Measurements from ENCODE around the gene PTPN18.

The PTPN18 gene

GRCh38 chr2:130389358-130389757, 33.5 kb downstream of the PTPN18 start:
- TF ChIP-seq, protein P1, sequence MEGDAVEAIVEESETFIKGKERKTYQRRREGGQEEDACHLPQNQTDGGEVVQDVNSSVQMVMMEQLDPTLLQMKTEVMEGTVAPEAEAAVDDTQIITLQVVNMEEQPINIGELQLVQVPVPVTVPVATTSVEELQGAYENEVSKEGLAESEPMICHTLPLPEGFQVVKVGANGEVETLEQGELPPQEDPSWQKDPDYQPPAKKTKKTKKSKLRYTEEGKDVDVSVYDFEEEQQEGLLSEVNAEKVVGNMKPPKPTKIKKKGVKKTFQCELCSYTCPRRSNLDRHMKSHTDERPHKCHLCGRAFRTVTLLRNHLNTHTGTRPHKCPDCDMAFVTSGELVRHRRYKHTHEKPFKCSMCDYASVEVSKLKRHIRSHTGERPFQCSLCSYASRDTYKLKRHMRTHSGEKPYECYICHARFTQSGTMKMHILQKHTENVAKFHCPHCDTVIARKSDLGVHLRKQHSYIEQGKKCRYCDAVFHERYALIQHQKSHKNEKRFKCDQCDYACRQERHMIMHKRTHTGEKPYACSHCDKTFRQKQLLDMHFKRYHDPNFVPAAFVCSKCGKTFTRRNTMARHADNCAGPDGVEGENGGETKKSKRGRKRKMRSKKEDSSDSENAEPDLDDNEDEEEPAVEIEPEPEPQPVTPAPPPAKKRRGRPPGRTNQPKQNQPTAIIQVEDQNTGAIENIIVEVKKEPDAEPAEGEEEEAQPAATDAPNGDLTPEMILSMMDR (IDR thresholded peaks at IDR 0.05; ENCODE audit: low read depth, low read length): no peak
- TF ChIP-seq EZH2phosphoT487 (IDR thresholded peaks at IDR 0.05; ENCODE audit: low read depth): no peak
- Histone ChIP-seq H3K4me2 (ENCODE audit: low read length) (no peak overlapping the region), H3K9me3 (ENCODE audit: insufficient read depth, low read length) (peaks cover 10% of the 10 kb centered on the region; the same call in 1 of the 2 replicates), H3K79me2 (ENCODE audit: low read length) (no peaks in the 10 kb centered on the region), H3K27ac (ENCODE audit: low read length) (no peak overlapping the region), H3K4me1 (ENCODE audit: low read length) (peaks cover 61% of the 10 kb centered on the region), H2AFZ (ENCODE audit: low read depth, low read length) (no peak overlapping the region), H3K36me3 (replicated peaks; ENCODE audit: low read depth, low read length) (peaks cover 6% of the 10 kb centered on the region), H4K20me1 (ENCODE audit: insufficient read depth, low read length) (peaks cover 4% of the 10 kb centered on the region; the same call in 1 of the 2 replicates), H3K9ac (ENCODE audit: low read length) (no peak overlapping the region), H3K27me3 (ENCODE audit: low read depth, low read length) (no peaks in the 10 kb centered on the region), H3K4me3 (ENCODE audit: low read length) (no peak overlapping the region)

GRCh38 chr2:130389783-130390182, 33.9 kb downstream of the PTPN18 start:
- Histone ChIP-seq H3K79me2 (ENCODE audit: low read length) (no peaks in the 10 kb centered on the region), H3K27me3 (ENCODE audit: low read depth, low read length) (no peaks in the 10 kb centered on the region), H4K20me1 (ENCODE audit: insufficient read depth, low read length) (peaks cover 4% of the 10 kb centered on the region; the same call in 1 of the 2 replicates), H2AFZ (ENCODE audit: low read depth, low read length) (0 out of 2 replicates have a peak overlapping the region, but pooled peaks have one; percentile 10), H3K4me1 (ENCODE audit: low read length) (peaks cover 61% of the 10 kb centered on the region), H3K9me3 (ENCODE audit: insufficient read depth, low read length) (peaks cover 10% of the 10 kb centered on the region; the same call in 1 of the 2 replicates), H3K27ac (ENCODE audit: low read length) (no peak overlapping the region), H3K9ac (ENCODE audit: low read length) (no peak overlapping the region), H3K36me3 (replicated peaks; ENCODE audit: low read depth, low read length) (peaks cover 6% of the 10 kb centered on the region), H3K4me3 (ENCODE audit: low read length) (peak overlapping the region; percentile 78; the same call in 1 of the 2 replicates), H3K4me2 (ENCODE audit: low read length) (0 out of 2 replicates have a peak overlapping the region, but pooled peaks have one; percentile 98)
- TF ChIP-seq, protein P1 (IDR thresholded peaks at IDR 0.05; ENCODE audit: low read depth, low read length): no peak

GRCh38 chr2:130390460-130391057, 34.7 kb downstream of the PTPN18 start:
- Histone ChIP-seq H3K36me3 (replicated peaks; ENCODE audit: low read depth, low read length) (peaks cover 3% of the 10 kb centered on the region), H3K27me3 (ENCODE audit: low read depth, low read length) (no peaks in the 10 kb centered on the region), H4K20me1 (ENCODE audit: insufficient read depth, low read length) (peaks cover under 1% of the 10 kb centered on the region; the same call in 1 of the 2 replicates), H3K79me2 (ENCODE audit: low read length) (no peaks in the 10 kb centered on the region), H3K4me1 (ENCODE audit: low read length) (peaks cover 57% of the 10 kb centered on the region), H3K9me3 (ENCODE audit: insufficient read depth, low read length) (peaks cover 10% of the 10 kb centered on the region; the same call in 1 of the 2 replicates), H3K9ac (ENCODE audit: low read length) (peak overlapping the region; percentile 76), H2AFZ (ENCODE audit: low read depth, low read length) (peak overlapping the region; percentile 10), H3K4me3 (ENCODE audit: low read length) (peak overlapping the region; percentile 78), H3K27ac (ENCODE audit: low read length) (peak overlapping the region; percentile 40), H3K4me2 (ENCODE audit: low read length) (peak overlapping the region; percentile 98)
- TF ChIP-seq, protein P1 (IDR thresholded peaks at IDR 0.05; ENCODE audit: low read depth, low read length): no peak
- TF ChIP-seq EZH2phosphoT487 (IDR thresholded peaks at IDR 0.05; ENCODE audit: low read depth): no peak

GRCh38 chr2:130391058-130391871, 35.4 kb downstream of the PTPN18 start:
- H3K4me3 ChIP-seq (ENCODE audit: low read length): peak overlapping the region; percentile 78
- H4K20me1 ChIP-seq (ENCODE audit: insufficient read depth, low read length): no peaks in the 10 kb centered on the region
- peaks cover 50% of the 10 kb centered on the region for H3K4me1 ChIP-seq (ENCODE audit: low read length)
- peak overlapping the region; percentile 40 for H3K27ac ChIP-seq (ENCODE audit: low read length)
- peaks cover 3% of the 10 kb centered on the region for H3K36me3 ChIP-seq (replicated peaks; ENCODE audit: low read depth, low read length)
- peak overlapping the region; percentile 10 for H2AFZ ChIP-seq (ENCODE audit: low read depth, low read length)
- peak overlapping the region; percentile 76 for H3K9ac ChIP-seq (ENCODE audit: low read length)
- peaks cover 10% of the 10 kb centered on the region; the same call in 1 of the 2 replicates for H3K9me3 ChIP-seq (ENCODE audit: insufficient read depth, low read length)
- no peaks in the 10 kb centered on the region for H3K27me3 ChIP-seq (ENCODE audit: low read depth, low read length)
- peak overlapping the region; percentile 98 for H3K4me2 ChIP-seq (ENCODE audit: low read length)
- no peaks in the 10 kb centered on the region for H3K79me2 ChIP-seq (ENCODE audit: low read length)
- TF ChIP-seq, protein P1 (IDR thresholded peaks at IDR 0.05; ENCODE audit: low read depth, low read length): no peak
- TF ChIP-seq EZH2phosphoT487 (IDR thresholded peaks at IDR 0.05; ENCODE audit: low read depth): no peak
